DMS53 treated with DMSO at 0.1 percent for 48 hours (cell line): Measurements from ENCODE around the gene ASIC1.

Experiments
- DNase-seq: peaks from one replicate; lab custom pipeline; 2025; ENCODE audit not compliant: unreplicated experiment; lab: John Stamatoyannopoulos, UW

Gene ASIC1

DNA sequence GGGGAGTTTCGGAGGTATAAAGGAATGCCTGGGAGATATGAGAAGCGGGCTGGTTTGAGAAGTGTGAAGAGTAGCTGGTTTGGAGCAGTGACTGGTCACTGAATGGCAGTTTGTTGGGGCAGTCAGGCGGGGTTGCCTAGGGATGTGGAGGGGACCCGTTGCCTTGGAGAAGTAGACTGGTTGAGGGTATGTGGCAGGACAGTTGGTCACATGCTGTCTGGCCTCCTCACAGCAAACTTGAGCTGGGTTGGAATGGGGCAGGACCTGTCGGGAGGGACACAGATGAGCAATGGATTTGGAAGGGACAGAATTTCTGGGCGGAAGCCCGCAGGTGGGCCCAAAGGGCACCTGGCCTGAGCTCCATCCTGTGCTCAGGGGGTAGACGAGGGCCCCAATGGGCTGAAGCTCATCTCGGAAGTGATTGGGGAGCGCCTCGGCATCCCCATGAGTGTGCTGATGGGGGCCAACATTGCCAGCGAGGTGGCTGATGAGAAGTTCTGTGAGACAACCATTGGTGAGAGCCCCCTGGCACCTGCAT, 48.6 kb downstream of the ASIC1 start:
- no peak for DNase-seq

- DNase-seq: no peak
Observed at GRCh38 chr12:50106907-50107306, 49.5 kb downstream of the ASIC1 start.

GRCh38 chr12:50107416-50108268, 50.2 kb downstream of the ASIC1 start:
- DNase-seq: no peak

DNA sequence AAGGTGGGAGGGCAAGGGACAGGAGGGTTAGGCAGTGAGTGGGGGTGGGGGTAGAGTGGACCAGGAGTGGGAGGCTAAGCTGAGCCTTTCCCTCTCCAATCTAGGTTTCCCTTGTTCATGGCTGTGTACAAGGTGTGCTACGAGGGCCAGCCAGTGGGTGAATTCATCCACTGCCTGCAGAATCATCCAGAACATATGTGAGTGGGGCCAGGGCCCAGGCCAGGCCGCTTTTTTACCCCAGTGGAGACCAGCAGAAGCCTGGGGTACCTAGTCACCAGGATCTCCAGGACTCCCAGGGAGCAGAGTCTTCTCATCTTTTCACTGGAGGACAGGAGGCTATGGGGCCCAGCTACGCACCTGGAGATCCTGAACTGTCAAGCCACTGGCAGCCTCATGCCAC, 51.9 kb downstream of the ASIC1 start:
- no peak for DNase-seq

- DNase-seq: no peak
Observed at GRCh38 chr12:50110127-50110761, 52.8 kb downstream of the ASIC1 start.

DNA sequence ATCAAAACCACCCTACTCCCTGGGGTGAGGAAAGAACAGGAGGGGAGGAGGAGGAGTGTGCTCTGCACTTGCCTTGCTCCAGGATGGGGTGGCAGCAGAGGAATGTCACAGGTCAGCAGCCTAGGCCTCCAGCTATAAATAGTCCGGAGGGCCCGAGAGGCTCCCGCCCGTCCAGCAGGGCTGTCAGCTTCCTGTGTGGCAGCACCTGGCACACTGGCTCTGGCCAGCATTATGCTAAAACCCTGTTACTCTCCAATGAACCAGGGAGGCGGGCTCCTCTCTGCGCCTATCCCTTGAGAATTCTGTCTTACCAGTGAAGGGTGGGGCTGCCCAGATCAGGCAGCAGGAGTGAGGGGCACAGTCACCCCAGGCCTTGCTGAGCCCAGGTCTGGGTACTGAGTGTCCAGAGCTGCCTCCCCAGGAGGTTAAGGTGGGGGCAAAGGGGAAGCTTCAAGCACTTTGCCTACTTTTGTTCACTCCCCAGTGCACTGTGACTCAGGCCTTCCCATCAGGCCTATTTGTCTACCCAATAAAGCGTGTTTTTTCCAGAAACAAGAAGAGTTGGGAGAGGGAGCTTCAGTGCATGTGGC, 53.5 kb downstream of the ASIC1 start:
- DNase-seq: peak; percentile 84

DNA sequence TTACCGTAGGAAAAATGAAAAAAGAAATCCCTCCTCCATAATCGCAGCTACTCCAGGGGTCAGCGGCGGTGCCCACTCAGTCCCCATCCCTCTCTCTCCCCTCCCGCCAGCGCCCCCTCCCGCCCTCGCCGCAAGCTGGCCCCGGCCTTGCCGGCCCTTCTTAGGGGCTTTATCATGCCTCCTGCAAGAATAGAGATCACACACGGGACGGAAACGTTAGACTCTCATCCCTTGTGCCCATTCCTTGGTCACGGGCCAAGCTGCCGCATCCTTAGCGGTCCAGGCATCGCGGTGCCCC, 53.9 kb downstream of the ASIC1 start:
- no peak for DNase-seq

DNA sequence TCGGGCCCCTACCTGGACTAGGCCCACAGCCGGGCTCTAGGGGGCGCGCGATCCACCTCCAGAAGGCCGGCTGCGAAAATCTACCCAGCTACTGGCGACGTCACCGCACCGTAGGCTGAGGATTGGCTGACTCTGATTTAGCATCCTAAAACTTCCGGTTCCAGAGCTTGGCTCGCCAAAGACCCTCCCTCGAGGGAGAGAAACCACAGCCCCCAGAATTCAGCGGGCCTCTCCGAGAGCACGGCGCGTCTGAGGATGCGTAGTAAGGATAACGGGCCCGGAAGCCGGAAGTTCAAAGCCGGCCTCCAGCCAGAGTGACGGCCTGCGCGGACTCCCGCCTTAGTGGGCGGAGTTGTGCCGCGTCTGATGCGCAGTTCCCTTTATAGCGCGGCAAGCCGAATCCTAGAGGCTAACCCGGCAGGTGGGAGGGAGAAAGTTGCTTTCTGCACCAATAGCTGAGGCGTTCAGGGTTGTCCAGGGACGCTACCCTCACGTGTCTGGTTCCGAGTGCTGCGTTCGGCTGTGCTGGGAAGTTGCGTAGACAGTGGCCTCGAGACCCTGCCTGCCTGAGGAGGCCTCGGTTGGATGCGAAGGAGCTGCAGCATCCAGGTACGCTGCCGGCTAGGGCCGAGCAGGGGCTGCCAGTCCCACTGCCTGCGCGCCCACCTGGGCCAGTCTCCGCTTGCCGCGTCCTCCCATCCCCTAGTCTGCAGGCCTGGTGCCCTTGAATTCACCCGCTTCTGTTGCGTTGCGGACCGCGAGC, 54.5 kb downstream of the ASIC1 start, which contains the start of gene COX14:
Gene COX14 (plus strand): TSS at position 544 of the 763 bp plus-strand sequence. CDS start 7,808 bp downstream, outside the sequence.
- peak; percentile 98 for DNase-seq

GRCh38 chr12:50112456-50113218, 55.2 kb downstream of the ASIC1 start:
- no peak for DNase-seq

DNA sequence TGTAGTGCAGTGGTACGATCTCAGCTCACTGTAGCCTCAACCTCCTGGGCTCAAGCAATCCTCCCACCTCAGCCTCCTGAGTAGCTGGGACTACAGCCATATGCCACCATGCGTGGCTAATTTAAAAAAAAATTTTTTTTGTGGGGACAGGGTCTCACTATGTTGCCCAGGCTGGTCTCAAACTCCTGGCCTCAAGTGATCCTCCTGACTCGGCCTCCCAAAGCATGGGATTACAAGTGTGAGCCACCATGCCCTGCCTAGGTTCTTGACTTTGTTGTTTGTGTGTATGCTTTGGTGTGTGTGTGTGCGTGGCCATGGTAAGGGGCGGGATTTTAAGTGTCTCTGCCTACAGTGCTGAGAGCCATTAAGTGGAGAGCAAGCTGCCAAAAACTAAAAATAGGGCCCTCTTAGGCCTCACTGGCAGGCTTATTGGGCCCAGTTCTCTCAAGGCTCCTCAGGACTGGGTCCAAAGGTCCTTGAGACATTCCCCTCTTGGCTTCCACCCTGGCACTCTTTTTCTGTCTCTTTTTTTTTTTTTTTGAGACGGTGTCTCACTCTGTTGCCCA, 59.7 kb downstream of the ASIC1 start:
- DNase-seq: no peak

DNA sequence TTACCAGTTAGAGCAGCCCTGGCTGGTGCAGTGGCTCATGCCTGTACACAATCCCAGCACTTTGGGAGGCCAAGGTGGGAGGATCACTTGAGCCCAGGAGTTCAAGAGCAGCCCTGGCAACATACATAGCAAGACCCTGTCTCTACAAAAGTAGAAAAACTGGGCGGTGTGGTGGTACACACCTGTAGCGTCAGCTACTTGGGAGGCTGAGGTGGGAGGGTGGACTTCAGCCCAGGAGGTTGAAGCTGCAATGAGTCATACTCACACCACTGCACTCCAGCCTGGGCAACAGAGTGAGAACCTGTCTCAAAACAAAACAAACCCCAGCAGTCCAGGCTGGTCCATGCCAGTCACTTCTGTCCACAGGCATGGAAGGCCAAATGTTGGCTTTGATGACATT, 62.0 kb downstream of the ASIC1 start:
- no peak for DNase-seq

DNA sequence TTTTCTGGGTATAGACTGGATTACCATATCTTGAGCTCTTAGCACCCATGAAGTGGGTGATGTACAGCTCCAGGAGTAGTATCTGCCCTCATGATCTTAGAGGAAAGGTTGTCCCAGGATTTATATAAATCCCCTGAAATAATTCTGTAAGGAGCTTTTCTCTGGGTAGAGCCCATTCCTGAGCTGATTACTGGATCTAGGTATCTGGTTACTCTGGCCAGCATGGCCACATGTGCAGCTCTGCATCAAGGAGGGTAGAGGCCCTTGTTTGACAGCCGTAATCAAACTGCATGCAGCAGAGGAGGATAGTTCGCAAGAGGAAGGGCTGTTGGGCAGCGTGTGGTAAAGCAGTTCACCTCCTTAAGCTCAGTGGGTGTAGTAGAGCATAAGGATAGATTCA, 63.1 kb downstream of the ASIC1 start:
- no peak for DNase-seq

GRCh38 chr12:50120953-50121352, 63.6 kb downstream of the ASIC1 start:
- DNase-seq: no peak

- DNase-seq: no peak
Observed at GRCh38 chr12:50121641-50122040, 64.2 kb downstream of the ASIC1 start.

DNA sequence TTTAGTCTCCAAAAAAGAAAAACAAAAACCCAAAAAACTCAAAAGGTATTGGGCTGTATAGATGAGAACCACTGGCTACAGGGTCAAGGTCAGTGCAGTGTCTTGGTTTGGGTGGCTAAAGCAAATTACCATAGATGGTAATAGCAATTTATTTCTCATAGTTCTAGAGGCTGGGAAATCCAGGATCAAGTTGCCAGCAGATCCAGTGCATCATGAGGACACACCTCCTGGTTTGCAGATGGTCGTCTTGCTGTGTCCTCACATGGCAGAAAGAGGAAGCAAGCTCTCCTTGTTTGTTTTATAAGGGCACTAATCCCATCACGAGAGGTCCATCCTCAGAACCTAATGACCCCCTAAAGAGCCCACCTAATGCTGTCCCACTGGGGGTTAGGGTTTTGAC, 65.8 kb downstream of the ASIC1 start:
- no peak for DNase-seq

DNA sequence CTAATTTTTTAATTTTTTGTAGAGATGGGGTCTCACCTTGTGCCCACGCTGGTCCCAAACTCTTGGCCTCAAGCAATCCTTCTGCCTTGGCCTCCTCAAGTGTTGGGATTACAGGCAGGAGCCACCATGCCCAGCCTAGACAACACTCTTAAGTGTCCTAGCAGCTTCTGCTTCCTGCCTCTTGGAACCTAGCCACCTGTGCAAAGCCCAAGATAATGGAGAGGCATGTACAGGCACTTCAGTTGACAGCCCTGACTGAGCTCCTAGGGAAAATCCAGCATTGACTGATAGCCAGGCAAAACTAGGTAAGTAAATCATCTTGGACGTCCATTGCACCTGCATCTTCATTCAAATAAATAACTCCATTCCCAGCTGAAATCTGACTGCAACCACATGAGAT, 70.2 kb downstream of the ASIC1 start:
- no peak for DNase-seq

- no peak for DNase-seq
Observed at GRCh38 chr12:50129290-50129689, 71.9 kb downstream of the ASIC1 start.

- peak; percentile 29 for DNase-seq
Observed at GRCh38 chr12:50132505-50133135, 75.2 kb downstream of the ASIC1 start.
